Lower leg skin (tissue), 3 donors: ENCODE data around the gene DUS2.

Source experiments
- CTCF ChIP-seq, 3 donors: fragments of 450-650 bp; IDR thresholded peaks; one replicate each; pipeline ENCODE4 v1.5.1; 2016; ENCODE audit warnings: antibody characterized with exemption in 3 of 3, mild to moderate bottlenecking in 3 of 3, moderate library complexity in 2 of 3
- POLR2A ChIP-seq, 2 donors: fragments of 450-650 bp; IDR thresholded peaks; one replicate each; pipeline ENCODE4 v1.6.1; 2016 to 2017; ENCODE audit warnings: antibody characterized with exemption in 2 of 2, mild to moderate bottlenecking in 1 of 2, moderate library complexity in 1 of 2

- TF ChIP-seq CTCF (IDR thresholded peaks at IDR 0.05) (peak in 1 of 3 donors; percentile 72), POLR2A (IDR thresholded peaks at IDR 0.05) (no peak)
Observed at GRCh38 chr16:68040506-68041288, 17.6 kb downstream of the DUS2 start.
